IMR-90 (cell line): ENCODE results near the gene ZFP36L2. TPM values are rescaled to one million over a fixed set of nuclear protein-coding genes. Genes with fewer than 3 reads are reported as not detected.

Experiments used
- ATAC-seq: fragments of 200-7000 bp; cut with Tn5 transposase; 2 replicates; pipeline ENCODE4 v1.9.1; 2020; ENCODE audit warnings: low read depth, mild to moderate bottlenecking, moderate library complexity
- BruUV-seq: library from RNA; stranded (reverse); fragments of 400-500 nt; replicated peaks from 2 replicates; lab custom pipeline; 2021; lab: Mats Ljungman, UMichigan
- CTCF ChIA-PET: fragments of 300-600 bp; formaldehyde crosslinking; extraction: SDS; loops from one replicate; lab custom pipeline; 2021; ENCODE audit warnings: antibody characterized with exemption; lab: Yijun Ruan, JAX
- POLR2A ChIA-PET: fragments of 300-600 bp; sonication (Branson Sonifier 250); formaldehyde crosslinking; loops from one replicate; lab custom pipeline; 2022; ENCODE audit warnings: antibody characterized with exemption; ENCODE audit not compliant: unreplicated experiment; lab: Charles Lee
- DNase-seq: peaks from one replicate; pipeline ENCODE4 v3.0.0; 2013
- H2AFZ ChIP-seq: replicated peaks from 2 replicates; pipeline ENCODE3; 2013; ENCODE audit warnings: low read length, mild to moderate bottlenecking; ENCODE audit not compliant: poor library complexity
- H2AK5ac ChIP-seq: 2 replicates; pipeline ENCODE4 v1.6.1; 2013; ENCODE audit warnings: low read depth, low read length, inconsistent platforms
- H2AK9ac ChIP-seq: replicated peaks from 2 replicates; pipeline ENCODE3; 2013; ENCODE audit warnings: mild to moderate bottlenecking, low read depth, low read length, moderate library complexity; ENCODE audit not compliant: poor library complexity
- H2BK120ac ChIP-seq: 2 replicates; pipeline ENCODE4 v1.6.1; 2013; ENCODE audit warnings: low read depth, low read length, inconsistent platforms
- H2BK15ac ChIP-seq: 3 replicates; pipeline ENCODE4 v1.6.1; 2013; ENCODE audit warnings: low read depth, low read length, inconsistent platforms
- H2BK20ac ChIP-seq: 2 replicates; pipeline ENCODE4 v1.6.1; 2013; ENCODE audit warnings: low read depth, mild to moderate bottlenecking, inconsistent platforms, low read length, moderate library complexity
- H2BK5ac ChIP-seq: 2 replicates; pipeline ENCODE4 v1.6.1; 2013; ENCODE audit warnings: mild to moderate bottlenecking, low read depth, low read length, inconsistent platforms; ENCODE audit not compliant: poor library complexity, severe bottlenecking
- H3K14ac ChIP-seq: replicated peaks from 2 replicates; pipeline ENCODE4 v1.6.1; 2013; ENCODE audit warnings: low read depth, low read length, inconsistent platforms
- H3K18ac ChIP-seq: 2 replicates; pipeline ENCODE4 v1.6.1; 2013; ENCODE audit warnings: low read depth, low read length, control low read depth
- H3K23ac ChIP-seq: 2 replicates; pipeline ENCODE4 v1.6.1; 2013; ENCODE audit warnings: low read depth, low read length, inconsistent platforms
- H3K27ac ChIP-seq: 2 replicates; pipeline ENCODE4 v1.5.1; 2013; ENCODE audit warnings: mild to moderate bottlenecking, control low read depth, low read length; ENCODE audit not compliant: insufficient read depth
- H3K27me3 ChIP-seq: 2 replicates; pipeline ENCODE4 v1.6.1; 2013; ENCODE audit warnings: low read length; ENCODE audit not compliant: control insufficient read depth, insufficient read depth
- H3K36me3 ChIP-seq: 2 replicates; pipeline ENCODE4 v1.6.1; 2013; ENCODE audit warnings: low read length, mixed read lengths; ENCODE audit not compliant: control insufficient read depth, insufficient read depth
- H3K4ac ChIP-seq: 2 replicates; pipeline ENCODE4 v1.6.1; 2013; ENCODE audit warnings: low read depth, low read length, inconsistent platforms
- H3K4me1 ChIP-seq: 2 replicates; pipeline ENCODE4 v1.6.1; 2013; ENCODE audit warnings: low read length, mixed read lengths; ENCODE audit not compliant: control insufficient read depth, insufficient read depth
- H3K4me2 ChIP-seq: 2 replicates; pipeline ENCODE4 v1.6.1; 2013; ENCODE audit warnings: low read depth, mild to moderate bottlenecking, control low read depth, low read length, moderate library complexity
- H3K4me3 ChIP-seq: 2 replicates; pipeline ENCODE4 v1.5.1; 2013; ENCODE audit warnings: low read depth, mild to moderate bottlenecking, control low read depth, low read length, moderate library complexity; ENCODE audit not compliant: insufficient read depth
- H3K56ac ChIP-seq: 2 replicates; pipeline ENCODE4 v1.6.1; 2013; ENCODE audit warnings: low read length, inconsistent platforms; ENCODE audit not compliant: insufficient read depth; ENCODE audit errors: extremely low read depth
- H3K79me1 ChIP-seq, 2 experiments: 2 replicates each; pipeline ENCODE4 v1.6.1; 2013; ENCODE audit warnings: low read length in 2 of 2, inconsistent platforms in 1 of 2, low read depth in 1 of 2
- H3K9ac ChIP-seq: 2 replicates; pipeline ENCODE4 v1.6.1; 2013; ENCODE audit warnings: low read depth, low read length, control low read depth
- H3K9me1 ChIP-seq: 2 replicates; pipeline ENCODE4 v1.6.1; 2013; ENCODE audit warnings: low read length, inconsistent platforms; ENCODE audit not compliant: insufficient read depth
- H3K9me3 ChIP-seq: 2 replicates; pipeline ENCODE4 v1.6.1; 2013; ENCODE audit warnings: low read length; ENCODE audit not compliant: control insufficient read depth, insufficient read depth
- H4K20me1 ChIP-seq: 2 replicates; pipeline ENCODE4 v1.6.1; 2013; ENCODE audit warnings: low read length, inconsistent platforms; ENCODE audit not compliant: insufficient read depth
- H4K5ac ChIP-seq: 2 replicates; pipeline ENCODE4 v1.6.1; 2013; ENCODE audit warnings: mild to moderate bottlenecking, low read depth, low read length, control low read depth
- H4K8ac ChIP-seq, 2 experiments: 2 replicates each; pipeline ENCODE4 v1.6.1; 2013; ENCODE audit warnings: low read depth in 2 of 2, low read length in 2 of 2, control low read depth in 1 of 2, inconsistent platforms in 1 of 2
- H4K91ac ChIP-seq: 2 replicates; pipeline ENCODE4 v1.6.1; 2013; ENCODE audit warnings: low read depth, low read length, inconsistent platforms; ENCODE audit not compliant: insufficient read depth
- CEBPB ChIP-seq: IDR thresholded peaks from 2 replicates; pipeline ENCODE4 v1.6.1; 2012; ENCODE audit warnings: low read depth, low read length, improper control_type of control experiment
- FOS ChIP-seq: fragments of 150-350 bp; IDR thresholded peaks from 2 replicates; pipeline ENCODE4 v1.6.1; 2016; ENCODE audit warnings: low read depth, low read length
- MAZ ChIP-seq: IDR thresholded peaks from 2 replicates; pipeline ENCODE4 v1.6.1; 2012; ENCODE audit warnings: low read depth, mild to moderate bottlenecking, low read length, improper control_type of control experiment, moderate library complexity, borderline replicate concordance
- MXI1 ChIP-seq: IDR thresholded peaks from 2 replicates; pipeline ENCODE4 v1.6.1; 2012; ENCODE audit warnings: low read depth, mild to moderate bottlenecking, low read length, moderate library complexity, borderline replicate concordance
- POLR2A ChIP-seq: IDR thresholded peaks from 2 replicates; pipeline ENCODE4 v1.6.1; 2012; ENCODE audit warnings: mild to moderate bottlenecking, low read depth, low read length
- RFX5 ChIP-seq: IDR thresholded peaks from 2 replicates; pipeline ENCODE4 v1.8.0; 2012; ENCODE audit warnings: low read depth, mild to moderate bottlenecking, low read length, moderate library complexity
- WGBS, 2 experiments: methylation state at CpG; one replicate each; pipeline versions ENCODE4 v1.1.5 to v1.1.7; 2013; ENCODE audit warnings: missing lambda C conversion rate in 2 of 2; ENCODE audit not compliant: insufficient read length in 1 of 2; ENCODE audit errors: extremely low coverage in 2 of 2; 5-methylcytosine and 5-hydroxymethylcytosine counted together
- dilution Hi-C: fragments of 300-500 bp; cut with HindIII; formaldehyde crosslinking; loops from one replicate; pipeline ENCODE4 v1.14.3; 2018; ENCODE audit warnings: low sequenced_read_pairs; ENCODE audit not compliant: unreplicated experiment
- in situ Hi-C: fragments of 300-500 bp; cut with MboI; formaldehyde crosslinking; loops from 3 replicates; pipeline ENCODE4 v1.14.3; 2019; ENCODE audit warnings: low sequenced_read_pairs, inconsistent platforms, mixed read lengths
- intact Hi-C: fragments of 100-400 bp; cut with micrococcal nuclease; formaldehyde crosslinking; loops from 2 replicates; pipeline ENCODE4 v1.10.0; 2022
- polyA plus RNA-seq, 3 experiments: library from polyadenylated mRNA; depleted of rRNA; stranded (reverse); fragments of >200 nt; gene quantifications; 2 replicates each; pipeline ENCODE4 v1.2.3, GENCODE V29; 2012; ENCODE audit warnings: low replicate concordance in 1 of 3
- total RNA-seq: library from RNA; depleted of rRNA; stranded (reverse); fragments of >200 nt; gene quantifications from 2 replicates; pipeline ENCODE4 v1.2.3, GENCODE V29; 2012

The ZFP36L2 gene
- total and polyA plus RNA-seq, 2 of the 4 experiments (the other 2 are of a cell fraction), result 1.8 to 20.1 TPM

- no peaks in the 10 kb centered on the region for H3K4me1 ChIP-seq
- H2BK120ac ChIP-seq, result no peak overlapping the region
- POLR2A ChIA-PET, result no interaction called here
- H2BK5ac ChIP-seq, result no peak overlapping the region
- H4K91ac ChIP-seq, result no peak overlapping the region
- dilution Hi-C loops (no loop called here), intact Hi-C loops (no loop called here), in situ Hi-C loops (no loop called here)
- no peak for ATAC-seq
- no peaks in the 10 kb centered on the region; the same call in 1 of the 2 replicates for H3K27me3 ChIP-seq
- H4K8ac ChIP-seq, result no peak overlapping the region
- no peaks in the 10 kb centered on the region for H3K36me3 ChIP-seq
- H2BK20ac ChIP-seq, result no peak overlapping the region
- no peaks in the 10 kb centered on the region for H3K9me3 ChIP-seq
- CTCF ChIA-PET, result interaction anchor here (1.1 kb wide), 1 partner anchor 11 kb away, joined by 3 read pairs; no protein-coding TSS in a partner anchor
- no peak for DNase-seq
- no peak overlapping the region for H3K4me3 ChIP-seq
- H3K4me2 ChIP-seq, result no peak overlapping the region
- H2AK9ac ChIP-seq, result peak overlapping the region; percentile 13
- H2AFZ ChIP-seq, result no peak overlapping the region
- BruUV-seq, result no TSS peak
- no peak overlapping the region for H2BK15ac ChIP-seq
- H3K27ac ChIP-seq, result no peak overlapping the region
- no peak overlapping the region for H3K18ac ChIP-seq
- no peak overlapping the region for H3K56ac ChIP-seq
- H4K5ac ChIP-seq, result no peak overlapping the region
- no peaks in the 10 kb centered on the region for H4K20me1 ChIP-seq
- no peak for TF ChIP-seq RFX5
- no peak for TF ChIP-seq MXI1
- no peak for TF ChIP-seq MAZ
- TF ChIP-seq CEBPB, result no peak
- no peak for TF ChIP-seq POLR2A
- no peak for TF ChIP-seq FOS
- 100% methylated on average over 2 of the region's 11 CpGs; no CpG with 5 or more reads in 1 of the 2 experiments for WGBS, 2 experiments
- no peak overlapping the region for H3K9ac ChIP-seq
- H3K9me1 ChIP-seq, result no peaks in the 10 kb centered on the region
- H3K14ac ChIP-seq, result no peak overlapping the region
- H3K23ac ChIP-seq, result no peak overlapping the region
- no peaks in the 10 kb centered on the region for H3K79me1 ChIP-seq
- no peak overlapping the region for H2AK5ac ChIP-seq
- no peak overlapping the region for H3K4ac ChIP-seq
Observed at GRCh38 chr2:43203373-43203772, 23.0 kb downstream of the ZFP36L2 start.
